Suppressor macrophage (primary cell): ENCODE measurements around the gene USP50.
"Not testable (repeated sequence)": the region's sequence is repeated elsewhere in the genome, so short reads cannot be mapped to it uniquely, and the experiment has no call there.

Experiments used
- DNase-seq, 4 experiments: peaks; one replicate each; pipeline ENCODE4 v3.0.0-alpha.2; 2020 to 2022

Gene USP50

GRCh38 chr15:50501815-50502214 is 44.7 kb downstream of the USP50 start:
- DNase-seq: no peak

GRCh38 chr15:50500352-50500751 is 46.1 kb downstream of the USP50 start:
- no peak for DNase-seq

- DNase-seq: no peak
These were observed 49.8 kb downstream of the USP50 start for GRCh38 chr15:50496692-50497091.

- DNase-seq: not testable (repeated sequence)
These were observed 51.9 kb downstream of the USP50 start for GRCh38 chr15:50494547-50494946.

GRCh38 chr15:50493625-50494024 is 52.8 kb downstream of the USP50 start:
- DNase-seq: no peak

GRCh38 chr15:50487287-50487686 is 59.2 kb downstream of the USP50 start:
- DNase-seq: no peak

- no peak for DNase-seq
These were observed 61.1 kb downstream of the USP50 start for GRCh38 chr15:50485389-50485788.

GRCh38 chr15:50484781-50485180 is 61.7 kb downstream of the USP50 start:
- DNase-seq: no peak

- DNase-seq: no peak
These were observed 70.3 kb downstream of the USP50 start for GRCh38 chr15:50476143-50476542.

GRCh38 chr15:50471072-50471471 is 75.4 kb downstream of the USP50 start:
- DNase-seq: no peak

GRCh38 chr15:50463423-50464358 is 82.8 kb downstream of the USP50 start:
- no peak for DNase-seq

GRCh38 chr15:50458348-50459112 is 87.9 kb downstream of the USP50 start:
- no peak for DNase-seq

- peak in 2 of 4 experiments; percentile 2 to 16 for DNase-seq
These were observed 93.5 kb downstream of the USP50 start for GRCh38 chr15:50452927-50453326.
